ENCODE data around the gene ZNF239.
"Not testable (repeated sequence)": the region's sequence is repeated elsewhere in the genome, so short reads cannot be mapped to it uniquely, and the experiment has no call there.

Gene ZNF239

DNA sequence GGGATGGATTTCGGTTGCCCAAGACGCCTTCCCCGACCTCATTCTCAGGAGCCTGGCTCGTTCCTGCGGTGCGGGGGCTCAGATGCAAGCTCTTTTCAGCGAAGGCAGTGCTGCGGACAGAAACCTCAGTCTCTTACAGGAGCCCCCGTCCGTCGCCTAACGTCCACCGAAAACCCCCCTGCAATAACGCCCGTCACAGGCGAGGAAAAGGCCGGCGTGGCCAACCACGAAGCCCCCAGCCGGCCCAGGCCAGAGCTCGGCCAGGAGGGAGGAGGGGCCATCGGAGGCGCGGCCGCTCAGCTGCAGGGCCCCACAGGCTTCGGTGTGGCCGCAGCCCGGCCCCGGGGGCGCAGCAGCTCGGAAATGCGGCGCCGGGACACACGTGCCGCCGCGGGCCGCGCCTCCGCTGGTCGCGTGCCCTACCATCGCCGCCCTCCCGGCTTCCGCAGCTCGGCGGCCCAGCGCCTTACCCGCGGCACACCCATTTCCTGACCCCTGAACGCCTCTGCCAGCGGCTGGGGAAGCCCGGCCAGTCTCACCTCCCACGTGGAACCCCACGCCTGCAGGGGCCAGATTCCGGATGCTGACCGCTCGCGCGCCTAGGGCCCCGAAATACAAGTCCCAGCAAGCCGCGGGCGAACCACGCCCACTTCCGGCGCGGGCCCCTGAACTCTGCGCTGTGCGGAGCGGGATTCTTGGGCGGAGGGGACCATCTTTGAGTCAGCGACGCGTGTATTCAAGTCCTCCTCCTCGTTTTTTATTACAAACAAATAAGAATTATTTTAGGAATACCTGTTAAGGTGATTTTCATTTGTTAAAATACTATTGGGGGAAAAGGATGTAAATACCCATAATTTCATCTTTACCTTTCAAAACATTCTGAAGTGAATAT, at the start of gene ZNF239:
ZNF239 (minus strand) TSS at position 616 of the 892 bp plus-strand sequence. CDS start 16,537 bp downstream, outside the sequence.
- peak; percentile 77 to 87 (median 84) for DNase-seq

DNA sequence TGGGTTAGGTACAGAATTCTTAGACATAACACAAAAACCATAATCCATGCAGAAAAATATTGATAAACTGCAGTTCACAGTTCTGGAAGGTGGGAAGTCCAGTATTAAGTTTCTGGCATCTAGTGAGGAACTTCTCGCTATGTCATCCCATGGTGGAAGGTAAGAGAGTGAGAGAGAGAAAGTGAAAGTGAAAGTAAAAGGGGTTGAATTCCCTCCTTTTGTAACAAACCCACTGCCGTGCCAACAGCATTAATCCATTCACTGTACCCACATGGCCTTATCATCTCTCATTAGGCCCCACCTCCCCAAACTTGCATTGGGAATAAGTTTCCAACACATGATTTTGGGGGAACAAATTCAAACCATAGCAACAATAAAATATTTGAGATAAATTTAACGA, 48.9 kb upstream of the ZNF239 start:
- peak in 1 of 3 experiments; percentile 0 for DNase-seq

DNA sequence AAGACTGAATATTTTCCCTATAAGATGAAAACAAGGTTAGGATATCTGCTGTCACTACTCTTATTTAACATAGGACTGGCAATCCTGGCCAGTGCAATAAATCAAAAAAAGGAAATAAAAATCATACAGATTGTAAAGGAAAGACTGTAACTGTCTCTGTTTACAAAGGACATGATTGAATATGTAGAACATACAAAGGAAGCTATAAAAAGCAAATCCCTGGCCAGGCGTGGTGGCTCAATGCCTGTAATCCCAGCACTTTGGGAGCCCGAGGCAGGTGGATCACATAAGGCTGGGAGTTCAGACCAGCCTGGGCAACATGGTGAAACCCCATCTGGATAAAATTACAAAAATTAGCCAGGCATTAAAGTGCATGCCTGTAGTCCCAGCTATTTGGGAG, 47.6 kb upstream of the ZNF239 start:
- DNase-seq: peak in 1 of 3 experiments; percentile 4

- DNase-seq: no peak
These were observed 45.0 kb upstream of the ZNF239 start for GRCh38 chr10:43619368-43619767.

- DNase-seq: no peak
These were observed 42.4 kb upstream of the ZNF239 start for GRCh38 chr10:43616697-43617370.

DNA sequence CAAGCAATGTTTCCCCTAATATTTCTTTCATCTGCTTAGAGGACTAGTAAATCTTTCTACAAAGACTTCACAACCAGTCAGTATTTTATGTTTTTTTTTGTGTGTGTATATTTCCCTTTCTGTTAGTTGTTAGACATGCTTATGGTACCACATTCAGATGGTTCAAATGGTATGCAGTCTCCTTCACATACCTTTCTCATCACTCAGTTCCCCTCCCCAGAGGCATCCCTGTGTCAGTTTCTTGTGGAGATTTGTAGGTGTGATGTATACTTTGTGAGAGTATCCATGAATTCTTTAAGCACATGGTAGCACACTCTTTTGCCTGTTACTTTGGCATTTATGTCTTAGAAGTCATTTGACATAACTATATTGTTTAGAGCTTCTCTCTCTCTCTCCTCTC, 36.2 kb upstream of the ZNF239 start:
- no peak for DNase-seq

DNA sequence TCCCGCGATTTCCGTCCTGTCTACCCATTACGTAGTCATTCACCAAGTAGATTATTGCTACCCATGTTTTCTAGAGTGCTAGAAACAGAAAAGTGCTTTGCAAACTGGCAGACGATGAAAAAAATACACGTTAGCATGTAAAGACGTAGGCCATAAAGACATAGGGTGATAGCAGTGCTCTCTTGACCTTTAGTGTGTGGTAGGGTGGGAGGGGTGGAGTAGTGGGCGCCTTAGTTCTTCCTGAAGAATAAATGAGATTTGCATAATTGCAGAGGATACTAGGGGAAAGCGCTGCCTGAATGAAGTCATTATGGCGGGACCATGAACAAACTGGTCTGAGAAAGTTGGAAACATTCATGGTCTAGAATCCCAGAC, 32.8 kb upstream of the ZNF239 start:
- no peak for DNase-seq

DNA sequence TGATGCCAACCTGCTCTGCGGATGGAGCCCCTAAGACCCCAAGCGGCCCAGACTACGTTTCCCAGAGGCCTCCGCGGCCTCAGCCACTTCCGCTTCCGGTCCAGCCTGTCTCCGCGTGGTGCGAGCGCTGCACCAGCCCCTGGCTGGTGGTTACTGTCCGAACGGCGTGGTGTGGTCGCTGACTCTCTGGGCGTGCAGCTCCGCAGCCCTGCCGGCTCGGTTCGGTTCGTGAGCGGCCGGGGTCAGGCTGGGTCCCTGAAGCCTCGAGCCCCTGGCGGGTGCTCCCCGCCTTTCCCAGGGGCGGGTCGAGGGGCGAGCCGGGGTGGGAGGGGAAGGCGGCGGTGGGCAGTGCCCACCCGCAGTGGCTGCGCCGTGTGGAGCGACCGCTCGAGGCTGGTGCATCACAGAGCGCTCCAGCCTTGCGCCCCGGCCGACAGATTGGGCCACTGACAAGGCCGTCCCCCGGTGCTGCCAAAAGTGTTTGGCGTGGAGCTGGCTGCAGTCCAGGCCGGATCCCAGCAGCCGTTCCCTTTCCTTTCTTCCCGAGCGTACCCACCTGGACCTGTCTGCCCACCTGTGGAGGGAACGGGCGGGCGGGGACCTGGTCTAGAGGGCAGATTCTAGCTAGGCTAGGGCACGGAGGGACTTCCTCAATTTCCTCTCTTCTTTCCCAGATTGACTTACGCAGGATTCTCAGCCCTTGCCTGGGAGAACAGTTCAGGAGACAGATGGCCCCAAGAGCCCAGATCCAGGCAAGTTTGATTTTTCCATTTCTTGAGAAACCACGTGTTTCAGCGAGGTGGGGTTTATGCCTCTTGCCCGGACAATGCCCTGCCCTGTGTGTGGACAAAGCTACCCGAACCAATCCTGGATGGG, 32.1 kb upstream of the ZNF239 start, which contains the start of gene ZNF485:
ZNF485 (plus strand) TSS at position 116 of the 876 bp plus-strand sequence; CDS start at position 729, 613 bp downstream.
- DNase-seq: peak; percentile 54 to 68 (median 67)

DNA sequence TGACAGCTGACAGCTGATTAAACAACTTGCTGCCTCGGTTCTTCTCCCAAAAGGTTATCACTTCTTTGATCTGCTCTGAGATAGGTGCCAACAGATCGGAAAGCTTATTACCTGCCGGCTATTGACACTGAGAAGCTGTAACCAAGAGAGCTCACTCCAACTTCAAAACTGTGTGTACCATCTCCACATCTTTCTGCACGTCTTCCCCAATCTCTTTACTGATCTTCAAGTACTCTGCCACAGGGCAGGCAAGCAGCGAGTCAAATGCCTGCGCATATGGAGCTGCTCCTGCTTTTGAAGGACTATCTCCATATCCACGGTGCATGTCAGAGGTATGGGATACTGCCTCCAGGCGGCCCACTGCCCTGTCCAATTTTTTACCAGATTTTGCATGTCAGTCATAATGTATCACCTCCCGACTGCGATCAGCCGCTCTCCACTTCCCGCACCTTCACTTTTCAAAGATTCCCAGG, 31.5 kb upstream of the ZNF239 start:
- no peak for DNase-seq

- DNase-seq: not testable (repeated sequence)
These were observed 27.2 kb upstream of the ZNF239 start for GRCh38 chr10:43601576-43601975.

- no peak for DNase-seq
These were observed 24.9 kb upstream of the ZNF239 start for GRCh38 chr10:43599333-43599732.

DNA sequence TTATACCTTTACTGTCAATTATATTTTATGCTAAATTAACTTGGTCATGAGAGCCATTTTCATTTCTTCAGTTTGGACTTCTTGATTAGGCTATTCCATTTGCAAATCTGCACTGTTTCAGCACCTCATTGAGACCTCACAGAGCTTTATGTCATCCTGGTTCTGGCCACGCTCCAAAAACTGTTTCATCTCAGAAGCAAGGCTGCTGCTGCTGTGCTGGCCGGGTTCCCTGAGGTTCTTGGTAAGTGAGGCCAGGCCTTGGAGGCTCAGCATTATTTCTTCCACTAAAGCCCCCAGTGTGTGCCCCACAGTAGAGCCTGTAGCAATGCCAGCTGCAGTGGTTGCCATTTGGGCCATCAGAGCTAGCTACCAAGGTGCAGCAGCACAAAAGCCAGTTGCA, 24.0 kb upstream of the ZNF239 start:
- DNase-seq: no peak

- no peak for DNase-seq
These were observed 22.1 kb upstream of the ZNF239 start for GRCh38 chr10:43596546-43596945.

GRCh38 chr10:43595739-43596298, 21.4 kb upstream of the ZNF239 start:
- no peak for DNase-seq

DNA sequence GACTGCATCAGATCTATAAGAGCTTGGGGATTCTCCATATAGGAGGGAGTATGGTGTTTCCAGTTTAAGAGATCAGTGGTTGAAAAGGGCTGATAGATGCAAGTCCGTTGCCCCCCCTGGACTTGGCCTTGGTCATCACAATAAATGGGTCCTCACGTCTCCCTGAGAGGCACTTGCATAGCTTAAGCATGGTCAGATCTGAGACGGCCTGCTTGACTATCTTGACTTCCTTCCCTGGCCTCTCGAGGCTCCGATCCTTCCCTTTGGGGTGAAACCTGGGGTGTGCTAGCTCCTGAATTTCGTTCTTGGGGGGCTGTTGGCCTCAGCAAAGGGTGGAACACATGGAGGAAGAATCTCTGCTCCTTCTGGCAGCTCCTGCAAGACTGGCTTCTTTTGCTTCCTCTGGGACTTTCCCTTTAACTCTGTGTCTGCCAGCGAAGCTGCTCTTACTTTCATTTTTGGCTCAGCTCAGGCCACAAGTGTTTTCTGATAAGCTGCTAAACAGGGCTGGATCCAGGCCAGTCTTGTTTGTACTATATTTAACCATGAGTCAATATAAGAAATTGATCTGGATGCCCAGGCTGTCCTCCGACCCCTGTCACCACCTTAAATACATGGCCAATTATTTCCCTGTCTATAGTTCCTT, 20.7 kb upstream of the ZNF239 start:
- no peak for DNase-seq

GRCh38 chr10:43591303-43591904, 17.0 kb upstream of the ZNF239 start:
- DNase-seq: no peak

- DNase-seq: not testable (repeated sequence)
These were observed 12.3 kb upstream of the ZNF239 start for GRCh38 chr10:43586730-43587115.

DNA sequence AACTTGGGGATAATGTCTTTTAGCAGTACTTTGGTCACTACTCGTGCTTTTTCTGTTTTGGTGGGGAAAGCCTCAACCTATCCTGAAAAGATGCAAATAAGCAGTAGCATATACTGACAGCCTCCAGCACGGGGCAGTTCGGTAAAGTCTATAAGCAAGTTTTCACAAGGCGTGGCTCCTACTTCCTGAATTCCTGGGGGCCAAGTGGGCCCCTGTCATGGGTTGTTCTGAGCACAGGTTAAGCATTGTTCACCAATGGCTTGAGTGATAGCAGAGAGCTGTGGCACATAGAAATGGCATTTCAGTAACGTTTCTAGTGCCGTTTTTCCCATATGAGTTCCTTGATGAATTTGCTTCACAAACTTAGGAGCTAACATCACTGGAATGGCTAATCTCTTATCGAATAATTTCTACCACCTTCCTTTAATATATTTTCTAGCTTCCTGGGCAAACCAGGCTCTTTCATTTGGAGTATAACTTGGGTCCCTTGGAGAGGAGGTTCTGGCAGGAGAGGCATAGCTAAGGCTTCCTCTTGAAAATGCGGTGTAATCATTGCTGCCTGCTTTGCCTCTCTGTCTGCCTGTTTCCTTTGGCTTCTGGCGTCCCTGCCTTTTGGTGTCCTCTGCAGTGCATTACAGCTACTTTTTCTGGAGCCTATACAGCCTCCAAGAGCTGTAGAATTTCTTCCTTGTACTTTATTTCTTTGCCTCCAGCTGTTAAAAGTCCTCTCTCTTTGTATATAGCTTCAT, 11.7 kb upstream of the ZNF239 start:
- DNase-seq: no peak

DNA sequence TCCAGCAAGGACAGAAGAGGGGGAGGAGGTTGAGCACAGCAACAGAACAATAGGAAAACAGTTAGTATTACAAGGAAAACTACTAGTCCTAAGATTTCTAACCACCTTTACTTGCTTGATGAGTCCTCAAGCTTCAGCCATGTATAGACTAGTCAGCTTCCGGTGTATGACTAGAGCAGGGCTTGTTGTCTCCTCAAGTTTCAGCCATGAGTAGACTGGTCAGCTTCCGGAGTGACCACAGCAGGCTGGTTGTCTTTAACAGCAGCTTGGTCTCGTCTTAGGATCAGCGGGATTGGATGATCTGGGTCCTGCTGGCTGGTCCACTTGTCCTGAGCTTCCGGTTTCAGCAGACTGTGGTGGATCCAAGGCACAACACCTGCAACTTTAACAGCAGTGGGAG, 10.6 kb upstream of the ZNF239 start:
- no peak for DNase-seq

DNA sequence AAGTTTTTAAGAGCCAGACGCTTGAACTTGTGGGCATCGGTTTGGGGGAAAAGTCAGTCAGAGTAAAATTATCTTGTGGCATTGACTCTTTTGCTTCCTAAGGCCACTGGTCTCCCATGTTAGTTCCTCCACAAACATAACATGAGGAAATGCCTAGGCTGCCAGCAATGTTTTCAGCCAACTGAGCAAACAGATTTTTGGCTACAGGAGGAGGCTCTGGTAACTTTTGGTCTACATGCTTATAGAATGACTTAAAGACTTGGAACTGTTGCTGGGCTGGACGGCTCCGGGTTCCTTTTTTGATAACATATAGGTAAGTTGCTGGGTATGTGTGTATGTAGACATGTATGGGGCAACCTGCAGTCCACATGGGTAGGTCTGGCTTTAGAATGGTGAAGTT, 9.6 kb upstream of the ZNF239 start:
- no peak for DNase-seq

GRCh38 chr10:43576580-43576979, 2.2 kb upstream of the ZNF239 start:
- DNase-seq: no peak
